ENCODE measurements around the gene BBLN.
"Not testable (repeated sequence)": the region's sequence is repeated elsewhere in the genome, so short reads cannot be mapped to it uniquely, and the experiment has no call there.

Gene BBLN

GRCh38 chr9:128159784-128160602 lies at the start of gene BBLN:
BBLN (plus strand) TSS chr9:128160265; CDS start chr9:128160408, 143 bp downstream.
- peak; percentile 98 for DNase-seq

GRCh38 chr9:128111726-128112125 lies 48.3 kb upstream of the BBLN start:
- DNase-seq, result not testable (repeated sequence)

- no peak for DNase-seq
Measured at GRCh38 chr9:128113526-128114325, 46.3 kb upstream of the BBLN start.

GRCh38 chr9:128114326-128115186 lies 45.5 kb upstream of the BBLN start:
- no peak for DNase-seq

GRCh38 chr9:128115187-128116103 lies 44.6 kb upstream of the BBLN start:
- no peak for DNase-seq

- DNase-seq, result no peak
Measured at GRCh38 chr9:128116104-128117083, 43.7 kb upstream of the BBLN start.

GRCh38 chr9:128117613-128118471 lies 42.2 kb upstream of the BBLN start:
- DNase-seq, result peak; percentile 97

GRCh38 chr9:128118472-128118857 lies 41.6 kb upstream of the BBLN start:
- DNase-seq, result no peak

GRCh38 chr9:128118971-128119665 lies 40.9 kb upstream of the BBLN start:
- DNase-seq, result no peak

- no peak for DNase-seq
Measured at GRCh38 chr9:128120061-128120740, 39.9 kb upstream of the BBLN start.

- DNase-seq, result no peak
Measured at GRCh38 chr9:128120741-128121465, 39.2 kb upstream of the BBLN start.

- no peak for DNase-seq
Measured at GRCh38 chr9:128121466-128121810, 38.6 kb upstream of the BBLN start.

GRCh38 chr9:128121924-128122808 lies 37.9 kb upstream of the BBLN start:
- DNase-seq, result no peak

- no peak for DNase-seq
Measured at GRCh38 chr9:128122809-128123175, 37.3 kb upstream of the BBLN start.

- no peak for DNase-seq
Measured at GRCh38 chr9:128123451-128124080, 36.5 kb upstream of the BBLN start.

GRCh38 chr9:128124451-128124850 lies 35.6 kb upstream of the BBLN start:
- DNase-seq, result no peak
